H1 (cell line): ENCODE results near the gene ERGIC3. TPM values are rescaled to one million over a fixed set of nuclear protein-coding genes. Genes with fewer than 3 reads are reported as not detected.

Experiments
- CTBP2 ChIP-seq: IDR thresholded peaks from 2 replicates; pipeline ENCODE4 v1.7.0; 2011; ENCODE audit warnings: borderline replicate concordance, mild to moderate bottlenecking, moderate library complexity, mixed read lengths, low read length; ENCODE audit not compliant: insufficient read depth, insufficient read length
- POLR2AphosphoS5 ChIP-seq: IDR thresholded peaks from 2 replicates; pipeline ENCODE4 v1.6.1; 2011; ENCODE audit warnings: low read depth, low read length
- POU5F1 ChIP-seq: IDR thresholded peaks from 2 replicates; pipeline ENCODE4 v1.6.1; 2011; ENCODE audit warnings: low read depth, mild to moderate bottlenecking, low read length, moderate library complexity
- SP4 ChIP-seq: IDR thresholded peaks from 2 replicates; pipeline ENCODE4 v1.6.1; 2012; ENCODE audit warnings: low read length, inconsistent platforms
- polyA plus RNA-seq, 7 experiments: library from polyadenylated mRNA; depleted of rRNA in 3 of 7; stranded (reverse) in 5 of 7; unstranded in 2 of 7; fragments of >200 nt in 5 of 7; fragments of 200-250 nt in 2 of 7; gene quantifications; 1 replicate in 5 of 7; 2 replicates in 1 of 7; 4 replicates in 1 of 7; pipeline versions ENCODE4 v1.2.1 to v1.2.3, GENCODE V29; 2011 to 2013; ENCODE audit warnings: missing spikeins in 2 of 7, mixed read lengths in 2 of 7
- total RNA-seq: library from RNA; stranded (reverse); fragmentation: NEBNext Ultra II Directional; extraction: Animal tissue kit (Norgen Biotek cat#: 25700); gene quantifications from 2 replicates; pipeline ENCODE4 v1.2.1, GENCODE V29; 2021

ERGIC3 gene
- total and polyA plus RNA-seq, 2 of the 8 experiments (the other 6 are each of a cell fraction or from before 2014, with no cell fraction given) = 178 to 341 TPM

- TF ChIP-seq POU5F1 = no peak
- TF ChIP-seq CTBP2 = no peak
- no peak for TF ChIP-seq POLR2AphosphoS5
- no peak for TF ChIP-seq SP4
Observed at GRCh38 chr20:35525639-35526038, 16.2 kb upstream of the ERGIC3 start (continued).
